Neural cell (in vitro differentiated cells): ENCODE data around the gene UBASH3A. TPM values are rescaled to one million over a fixed set of nuclear protein-coding genes. Genes with fewer than 3 reads are reported as not detected.

ENCODE experiments used
- H2AFZ ChIP-seq: fragments of 200-600, 300-800 bp; sonication (generic), shearing (Covaris generic); 2 replicates; pipeline ENCODE4 v1.6.0; 2014; ENCODE audit warnings: low read depth, mild to moderate bottlenecking, antibody characterized with exemption, low read length, moderate library complexity
- H3F3A ChIP-seq: fragments of 200-600 bp; shearing (Covaris generic); 2 replicates; pipeline ENCODE4 v1.6.1; 2016; ENCODE audit warnings: mild to moderate bottlenecking, moderate library complexity, mixed read lengths, antibody characterized with exemption, low read length; ENCODE audit not compliant: insufficient read depth, poor library complexity, severe bottlenecking
- H3K27ac ChIP-seq: fragments of 200-600, 300-800 bp; sonication (generic), shearing (Covaris generic); 2 replicates; pipeline ENCODE4 v1.5.1; 2014; ENCODE audit warnings: mild to moderate bottlenecking, low read length, moderate library complexity
- H3K27me3 ChIP-seq: fragments of 300-800, 200-600 bp; sonication (generic), shearing (Covaris generic); 2 replicates; pipeline ENCODE4 v1.6.0; 2014; ENCODE audit warnings: mild to moderate bottlenecking, low read depth, low read length, moderate library complexity; ENCODE audit not compliant: insufficient read depth
- H3K36me3 ChIP-seq: fragments of 300-800, 200-600 bp; sonication (generic), shearing (Covaris generic); 2 replicates; pipeline ENCODE4 v1.5.1; 2014; ENCODE audit warnings: mild to moderate bottlenecking, antibody characterized with exemption, low read length, moderate library complexity; ENCODE audit not compliant: insufficient read depth
- H3K4me2 ChIP-seq: fragments of 300-800, 200-600 bp; sonication (generic), shearing (Covaris generic); 2 replicates; pipeline ENCODE4 v1.6.0; 2014; ENCODE audit warnings: mild to moderate bottlenecking, low read length
- H3K4me3 ChIP-seq: fragments of 300-800, 200-600 bp; sonication (generic), shearing (Covaris generic); 2 replicates; pipeline ENCODE4 v1.5.1; 2014; ENCODE audit warnings: mild to moderate bottlenecking, low read length, moderate library complexity
- H3K79me2 ChIP-seq: fragments of 200-600 bp; shearing (Covaris generic); replicated peaks from 2 replicates; pipeline ENCODE4 v1.6.0; 2014; ENCODE audit warnings: mild to moderate bottlenecking, low read length, moderate library complexity; ENCODE audit not compliant: insufficient read depth
- H3K9ac ChIP-seq: fragments of 300-800, 200-600 bp; sonication (generic), shearing (Covaris generic); 2 replicates; pipeline ENCODE4 v1.6.1; 2016; ENCODE audit warnings: mild to moderate bottlenecking, low read length, mixed read lengths
- H3K9me2 ChIP-seq: fragments of 200-600 bp; shearing (Covaris generic); 2 replicates; pipeline ENCODE4 v1.6.1; 2016; ENCODE audit warnings: mild to moderate bottlenecking, low read length, mixed read lengths; ENCODE audit not compliant: insufficient read depth
- H3K9me3 ChIP-seq: fragments of 200-600, 300-800 bp; sonication (generic), shearing (Covaris generic); 2 replicates; pipeline ENCODE4 v1.6.1; 2016; ENCODE audit warnings: mild to moderate bottlenecking, mixed run types, low read length, moderate library complexity, mixed read lengths
- H4K20me1 ChIP-seq: fragments of 200-600 bp; shearing (Covaris generic); 2 replicates; pipeline ENCODE4 v1.6.1; 2016; ENCODE audit warnings: mild to moderate bottlenecking, mixed run types; ENCODE audit not compliant: insufficient read depth
- EP300 ChIP-seq: fragments of 450-650 bp; conservative IDR thresholded peaks from 2 replicates; pipeline ENCODE4 v1.6.1; 2014; ENCODE audit warnings: antibody characterized with exemption, mild to moderate bottlenecking, moderate library complexity; ENCODE audit not compliant: poor library complexity, severe bottlenecking
- EZH2 ChIP-seq: fragments of 200-600, 300-800 bp; shearing (Covaris generic), sonication (generic); IDR thresholded peaks from 2 replicates; pipeline ENCODE4 v1.6.1; 2014; ENCODE audit warnings: antibody characterized with exemption, low read length, borderline replicate concordance, mild to moderate bottlenecking; ENCODE audit not compliant: insufficient read depth, poor library complexity, severe bottlenecking
- MXI1 ChIP-seq: fragments of 450-650 bp; conservative IDR thresholded peaks from 2 replicates; pipeline ENCODE4 v1.6.1; 2014; ENCODE audit warnings: antibody characterized with exemption, mild to moderate bottlenecking; ENCODE audit not compliant: poor library complexity, severe bottlenecking
- POLR2AphosphoS5 ChIP-seq: IDR thresholded peaks from 2 replicates; pipeline ENCODE4 v1.6.1; 2012
- RAD21 ChIP-seq: fragments of 450-650 bp; conservative IDR thresholded peaks from 2 replicates; pipeline ENCODE4 v1.6.1; 2014; ENCODE audit warnings: antibody characterized with exemption, mild to moderate bottlenecking, moderate library complexity
- SMC3 ChIP-seq: fragments of 450-650 bp; conservative IDR thresholded peaks from 2 replicates; pipeline ENCODE4 v1.6.1; 2014; ENCODE audit warnings: antibody characterized with exemption, mild to moderate bottlenecking, moderate library complexity; ENCODE audit not compliant: poor library complexity
- TAF1 ChIP-seq: IDR thresholded peaks from 2 replicates; pipeline ENCODE4 v1.6.1; 2012; ENCODE audit warnings: low read depth
- polyA plus RNA-seq: library from polyadenylated mRNA; depleted of rRNA; stranded (reverse); fragments of >200 nt; gene quantifications from 2 replicates; pipeline ENCODE4 v1.2.3, GENCODE V29; 2014
- TF ChIP-seq, protein P1 (sequence below): IDR thresholded peaks from 2 replicates; pipeline ENCODE4 v1.6.1; 2012; ENCODE audit warnings: borderline replicate concordance
- TF ChIP-seq, protein P2 (sequence below): fragments of 450-650 bp; IDR thresholded peaks from 2 replicates; pipeline ENCODE4 v1.5.1; 2014; ENCODE audit warnings: antibody characterized with exemption, mild to moderate bottlenecking, moderate library complexity; ENCODE audit not compliant: poor library complexity, severe bottlenecking

Gene UBASH3A
- polyA plus RNA-seq, 1 donor from 2014 or later, result not detected

DNA sequence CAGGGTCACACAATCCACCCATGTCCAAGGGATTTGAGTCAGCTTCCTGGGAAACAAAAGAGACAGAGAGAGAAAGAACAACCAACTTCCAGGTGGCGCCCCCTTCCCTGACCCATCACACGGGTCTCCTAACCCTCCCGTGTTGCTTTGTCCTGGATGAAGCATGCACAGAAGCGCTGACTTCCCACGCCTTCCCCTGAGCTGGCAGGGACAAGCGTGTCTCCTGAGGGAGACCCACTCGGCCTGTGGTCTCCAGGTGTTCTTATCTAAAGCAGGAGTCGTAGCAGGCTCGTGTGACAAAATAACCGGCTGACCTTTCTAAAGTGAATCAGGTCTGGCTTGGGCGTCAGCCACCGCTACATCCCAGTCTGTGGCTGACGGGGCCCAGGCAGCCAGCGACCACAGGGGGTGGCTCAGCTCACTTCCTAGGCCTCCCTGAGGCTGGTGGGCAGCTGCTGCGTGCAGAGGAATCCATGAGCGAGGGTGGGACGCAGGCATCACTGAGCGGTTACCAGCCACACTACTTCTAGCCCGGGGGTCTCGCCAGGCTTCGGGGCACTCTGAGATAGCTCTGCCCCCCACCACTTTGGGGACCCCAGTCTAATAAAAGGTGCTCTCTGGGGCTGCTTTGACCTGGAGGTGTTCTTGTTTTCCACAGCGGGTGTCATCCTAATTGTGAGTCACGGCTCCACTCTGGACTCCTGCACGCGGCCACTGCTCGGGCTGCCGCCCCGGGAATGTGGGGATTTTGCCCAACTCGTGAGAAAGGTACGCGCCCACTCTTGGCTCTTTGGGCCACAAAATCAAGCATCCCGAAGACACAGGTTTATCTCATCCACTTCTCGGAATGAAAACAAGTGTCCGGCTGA, 40.4 kb downstream of the UBASH3A start:
- no peak overlapping the region for H3K4me3 ChIP-seq
- no peaks in the 10 kb centered on the region for H3F3A ChIP-seq
- H3K36me3 ChIP-seq, result no peaks in the 10 kb centered on the region
- H4K20me1 ChIP-seq, result no peaks in the 10 kb centered on the region
- H3K79me2 ChIP-seq, result no peaks in the 10 kb centered on the region
- no peak for TF ChIP-seq EP300
- TF ChIP-seq, protein P1, sequence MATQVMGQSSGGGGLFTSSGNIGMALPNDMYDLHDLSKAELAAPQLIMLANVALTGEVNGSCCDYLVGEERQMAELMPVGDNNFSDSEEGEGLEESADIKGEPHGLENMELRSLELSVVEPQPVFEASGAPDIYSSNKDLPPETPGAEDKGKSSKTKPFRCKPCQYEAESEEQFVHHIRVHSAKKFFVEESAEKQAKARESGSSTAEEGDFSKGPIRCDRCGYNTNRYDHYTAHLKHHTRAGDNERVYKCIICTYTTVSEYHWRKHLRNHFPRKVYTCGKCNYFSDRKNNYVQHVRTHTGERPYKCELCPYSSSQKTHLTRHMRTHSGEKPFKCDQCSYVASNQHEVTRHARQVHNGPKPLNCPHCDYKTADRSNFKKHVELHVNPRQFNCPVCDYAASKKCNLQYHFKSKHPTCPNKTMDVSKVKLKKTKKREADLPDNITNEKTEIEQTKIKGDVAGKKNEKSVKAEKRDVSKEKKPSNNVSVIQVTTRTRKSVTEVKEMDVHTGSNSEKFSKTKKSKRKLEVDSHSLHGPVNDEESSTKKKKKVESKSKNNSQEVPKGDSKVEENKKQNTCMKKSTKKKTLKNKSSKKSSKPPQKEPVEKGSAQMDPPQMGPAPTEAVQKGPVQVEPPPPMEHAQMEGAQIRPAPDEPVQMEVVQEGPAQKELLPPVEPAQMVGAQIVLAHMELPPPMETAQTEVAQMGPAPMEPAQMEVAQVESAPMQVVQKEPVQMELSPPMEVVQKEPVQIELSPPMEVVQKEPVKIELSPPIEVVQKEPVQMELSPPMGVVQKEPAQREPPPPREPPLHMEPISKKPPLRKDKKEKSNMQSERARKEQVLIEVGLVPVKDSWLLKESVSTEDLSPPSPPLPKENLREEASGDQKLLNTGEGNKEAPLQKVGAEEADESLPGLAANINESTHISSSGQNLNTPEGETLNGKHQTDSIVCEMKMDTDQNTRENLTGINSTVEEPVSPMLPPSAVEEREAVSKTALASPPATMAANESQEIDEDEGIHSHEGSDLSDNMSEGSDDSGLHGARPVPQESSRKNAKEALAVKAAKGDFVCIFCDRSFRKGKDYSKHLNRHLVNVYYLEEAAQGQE, result no peak
- H3K9me2 ChIP-seq, result no peaks in the 10 kb centered on the region
- H2AFZ ChIP-seq, result no peak overlapping the region
- H3K4me2 ChIP-seq, result no peak overlapping the region
- H3K9ac ChIP-seq, result no peak overlapping the region
- H3K27ac ChIP-seq, result no peak overlapping the region
- H3K27me3 ChIP-seq, result no peaks in the 10 kb centered on the region
- no peaks in the 10 kb centered on the region for H3K9me3 ChIP-seq

DNA sequence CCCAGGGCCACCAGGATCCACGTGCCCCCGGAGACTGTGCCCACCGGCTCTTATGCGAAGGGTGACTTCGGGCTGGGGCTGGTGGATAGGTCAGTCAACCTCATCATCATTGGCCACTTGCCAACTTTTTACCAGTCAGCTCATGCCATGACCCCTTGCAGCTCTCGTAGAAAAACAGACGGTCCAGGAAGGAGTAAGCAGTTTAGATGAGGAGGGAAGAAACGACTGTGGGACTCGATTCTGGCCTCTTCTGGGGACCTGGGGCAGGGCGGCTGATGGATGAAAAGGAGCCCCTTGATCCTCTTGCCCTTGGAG, 41.0 kb downstream of the UBASH3A start:
- Histone ChIP-seq H3K79me2 (no peaks in the 10 kb centered on the region), H3K9me2 (no peaks in the 10 kb centered on the region), H3K36me3 (no peaks in the 10 kb centered on the region), H3K9me3 (no peaks in the 10 kb centered on the region), H3K27me3 (no peaks in the 10 kb centered on the region), H3K4me3 (no peak overlapping the region), H4K20me1 (no peaks in the 10 kb centered on the region), H3F3A (no peaks in the 10 kb centered on the region), H3K4me2 (no peak overlapping the region), H3K9ac (no peak overlapping the region), H3K27ac (no peak overlapping the region), H2AFZ (no peak overlapping the region)
- TF ChIP-seq RAD21 (no peak), EZH2 (no peak), POLR2AphosphoS5 (no peak), TAF1 (no peak), MXI1 (no peak)
- TF ChIP-seq, protein P2, sequence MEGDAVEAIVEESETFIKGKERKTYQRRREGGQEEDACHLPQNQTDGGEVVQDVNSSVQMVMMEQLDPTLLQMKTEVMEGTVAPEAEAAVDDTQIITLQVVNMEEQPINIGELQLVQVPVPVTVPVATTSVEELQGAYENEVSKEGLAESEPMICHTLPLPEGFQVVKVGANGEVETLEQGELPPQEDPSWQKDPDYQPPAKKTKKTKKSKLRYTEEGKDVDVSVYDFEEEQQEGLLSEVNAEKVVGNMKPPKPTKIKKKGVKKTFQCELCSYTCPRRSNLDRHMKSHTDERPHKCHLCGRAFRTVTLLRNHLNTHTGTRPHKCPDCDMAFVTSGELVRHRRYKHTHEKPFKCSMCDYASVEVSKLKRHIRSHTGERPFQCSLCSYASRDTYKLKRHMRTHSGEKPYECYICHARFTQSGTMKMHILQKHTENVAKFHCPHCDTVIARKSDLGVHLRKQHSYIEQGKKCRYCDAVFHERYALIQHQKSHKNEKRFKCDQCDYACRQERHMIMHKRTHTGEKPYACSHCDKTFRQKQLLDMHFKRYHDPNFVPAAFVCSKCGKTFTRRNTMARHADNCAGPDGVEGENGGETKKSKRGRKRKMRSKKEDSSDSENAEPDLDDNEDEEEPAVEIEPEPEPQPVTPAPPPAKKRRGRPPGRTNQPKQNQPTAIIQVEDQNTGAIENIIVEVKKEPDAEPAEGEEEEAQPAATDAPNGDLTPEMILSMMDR, result no peak

DNA sequence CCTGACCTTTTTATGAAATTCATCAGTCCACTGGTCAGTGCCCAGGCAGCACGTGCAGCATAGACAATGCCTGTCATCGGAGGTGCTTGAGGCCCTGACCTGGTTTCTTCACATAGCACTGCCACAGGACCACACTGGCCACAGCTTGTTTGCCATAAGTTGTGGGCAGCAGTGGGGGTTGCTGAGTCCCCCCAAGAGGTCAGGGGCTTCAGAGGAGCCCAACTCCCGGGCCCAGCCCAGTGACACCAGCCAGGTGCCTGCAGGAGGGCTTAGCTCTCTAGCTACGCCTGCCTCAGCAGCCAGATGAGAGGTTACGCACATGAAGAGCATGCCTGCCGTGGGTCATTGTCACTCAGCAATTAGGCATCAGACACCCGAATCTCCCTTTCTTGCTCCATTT, 41.6 kb downstream of the UBASH3A start:
- no peaks in the 10 kb centered on the region for H3K9me3 ChIP-seq
- no peak overlapping the region for H3K4me2 ChIP-seq
- no peaks in the 10 kb centered on the region for H3K27me3 ChIP-seq
- H3K4me3 ChIP-seq, result no peak overlapping the region
- H3K9me2 ChIP-seq, result no peaks in the 10 kb centered on the region
- H3F3A ChIP-seq, result no peaks in the 10 kb centered on the region
- no peak overlapping the region for H3K9ac ChIP-seq
- no peak for TF ChIP-seq POLR2AphosphoS5
- TF ChIP-seq EZH2, result no peak
- no peak for TF ChIP-seq MXI1
- no peak for TF ChIP-seq TAF1
- no peak for TF ChIP-seq EP300
- no peak for TF ChIP-seq SMC3
- no peaks in the 10 kb centered on the region for H3K36me3 ChIP-seq
- no peaks in the 10 kb centered on the region for H3K79me2 ChIP-seq
- no peaks in the 10 kb centered on the region for H4K20me1 ChIP-seq
- H2AFZ ChIP-seq, result no peak overlapping the region
- no peak overlapping the region for H3K27ac ChIP-seq
